ENCODE results near the gene PDS5B. TPM values are rescaled to one million over a fixed set of nuclear protein-coding genes. Genes with fewer than 3 reads are reported as not detected.

The PDS5B gene
- total RNA-seq, 1 experiment from 2014 or later, result 61.2 TPM

DNA sequence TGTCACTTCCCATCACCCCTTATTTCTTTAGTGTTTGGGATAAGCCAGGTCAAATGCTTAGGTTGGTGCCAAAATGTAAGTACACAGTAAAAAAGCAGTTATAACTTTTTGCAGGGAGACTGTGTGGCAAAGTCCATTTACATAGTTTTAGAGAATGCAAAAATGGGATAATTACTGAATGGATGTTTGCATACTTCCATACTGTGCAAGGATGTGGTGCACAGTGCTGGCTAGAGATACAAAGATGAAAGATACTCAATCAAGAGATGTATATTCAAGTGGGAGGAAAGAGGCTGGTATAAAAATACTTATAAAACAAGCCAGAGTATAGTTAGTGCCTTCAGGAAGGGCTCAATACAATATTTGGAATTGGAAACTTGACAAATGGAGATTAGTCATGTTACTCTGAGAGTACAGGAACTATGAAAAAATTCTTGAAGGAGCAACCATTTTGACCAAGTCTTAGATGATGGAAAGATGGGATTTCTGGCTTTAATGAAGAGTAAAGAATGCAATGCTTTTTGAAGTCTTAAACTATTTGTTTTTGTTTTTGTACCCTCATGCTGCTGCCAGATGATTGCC lies 8.0 kb downstream of the PDS5B start:
- Histone ChIP-seq H3K27ac (ENCODE audit: low read length) (no peak overlapping the region), H3K9me2 (replicated peaks; ENCODE audit: insufficient read depth, low read length) (no peaks in the 10 kb centered on the region), H3K36me3 (ENCODE audit: insufficient read depth, low read length) (no peaks in the 10 kb centered on the region; the same call in 1 of the 2 replicates), H3K79me2 (ENCODE audit: low read length) (peaks cover 99% of the 10 kb centered on the region), H3K27me3 (ENCODE audit: low read length) (no peaks in the 10 kb centered on the region), H4K20me1 (ENCODE audit: insufficient read depth, low read depth, low read length) (peaks cover 5% of the 10 kb centered on the region), H3K9ac (ENCODE audit: low read length) (no peak overlapping the region), H3K9me3 (ENCODE audit: low read length) (no peaks in the 10 kb centered on the region), H3K4me1 (ENCODE audit: low read length) (peaks cover 26% of the 10 kb centered on the region), H3K4me2 (ENCODE audit: low read depth, low read length, poor library complexity, severe bottlenecking) (peak overlapping the region; percentile 24), H2AFZ (ENCODE audit: low read length) (no peak overlapping the region), H3K4me3 (ENCODE audit: low read length) (no peak overlapping the region)
- DNase-seq, result no peak

DNA sequence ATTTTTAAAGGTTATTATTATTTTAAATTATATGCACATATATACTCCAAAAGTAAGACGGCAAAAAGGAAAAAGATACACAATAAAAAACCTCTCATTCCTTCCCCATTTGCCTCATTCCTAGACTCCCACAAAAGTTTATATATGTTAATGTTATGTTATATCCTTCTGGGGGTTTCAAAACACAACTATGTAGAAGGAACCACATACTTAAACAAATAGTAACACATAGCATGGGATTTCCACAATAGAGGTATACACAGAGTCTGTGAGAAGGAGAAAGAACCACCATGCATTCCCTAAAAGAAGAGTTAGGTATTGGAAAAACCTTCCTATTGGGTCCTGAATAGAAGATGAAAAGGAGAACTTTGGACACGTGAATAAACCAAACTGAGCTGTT lies 9.1 kb downstream of the PDS5B start:
- Histone ChIP-seq H3K9ac (ENCODE audit: low read length) (no peak overlapping the region), H4K20me1 (ENCODE audit: insufficient read depth, low read depth, low read length) (no peaks in the 10 kb centered on the region; the same call in 1 of the 2 replicates), H3K9me3 (ENCODE audit: low read length) (no peaks in the 10 kb centered on the region), H3K36me3 (ENCODE audit: insufficient read depth, low read length) (no peaks in the 10 kb centered on the region; the same call in 1 of the 2 replicates), H3K4me1 (ENCODE audit: low read length) (peaks cover 23% of the 10 kb centered on the region), H3K27ac (ENCODE audit: low read length) (no peak overlapping the region), H3K79me2 (ENCODE audit: low read length) (peaks cover 99% of the 10 kb centered on the region), H2AFZ (ENCODE audit: low read length) (no peak overlapping the region), H3K4me2 (ENCODE audit: low read depth, low read length, poor library complexity, severe bottlenecking) (no peak overlapping the region), H3K9me2 (replicated peaks; ENCODE audit: insufficient read depth, low read length) (no peaks in the 10 kb centered on the region), H3K27me3 (ENCODE audit: low read length) (no peaks in the 10 kb centered on the region), H3K4me3 (ENCODE audit: low read length) (no peak overlapping the region)
- no peak for DNase-seq

DNA sequence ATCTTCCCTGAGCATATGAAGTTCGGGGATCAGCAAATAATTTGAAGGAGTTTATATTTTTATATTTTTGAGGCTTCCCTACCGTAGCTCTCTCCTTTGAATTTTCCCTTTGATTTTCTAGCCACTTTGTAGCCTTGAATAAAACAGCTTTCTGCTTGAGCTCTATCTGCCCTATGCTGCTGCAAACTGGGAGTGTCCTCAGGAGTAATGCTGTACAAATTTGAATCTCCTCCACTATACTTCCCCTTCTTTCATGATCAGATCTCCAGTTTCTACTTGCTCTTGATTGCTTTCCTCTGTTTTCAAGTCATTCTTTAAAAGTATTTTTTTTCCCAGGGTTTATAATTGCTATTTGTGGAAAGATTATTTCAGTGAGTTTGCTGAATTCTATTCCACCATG lies 14.6 kb downstream of the PDS5B start:
- Histone ChIP-seq H3K9me2 (replicated peaks; ENCODE audit: insufficient read depth, low read length) (no peaks in the 10 kb centered on the region), H3K4me2 (ENCODE audit: low read depth, low read length, poor library complexity, severe bottlenecking) (peak overlapping the region; percentile 57), H3K4me1 (ENCODE audit: low read length) (peaks cover 21% of the 10 kb centered on the region), H2AFZ (ENCODE audit: low read length) (no peak overlapping the region), H3K36me3 (ENCODE audit: insufficient read depth, low read length) (no peaks in the 10 kb centered on the region; the same call in 1 of the 2 replicates), H4K20me1 (ENCODE audit: insufficient read depth, low read depth, low read length) (no peaks in the 10 kb centered on the region), H3K79me2 (ENCODE audit: low read length) (peaks cover 88% of the 10 kb centered on the region), H3K4me3 (ENCODE audit: low read length) (peak overlapping the region; percentile 29), H3K9me3 (ENCODE audit: low read length) (no peaks in the 10 kb centered on the region), H3K27me3 (ENCODE audit: low read length) (no peaks in the 10 kb centered on the region), H3K9ac (ENCODE audit: low read length) (peak overlapping the region; percentile 33), H3K27ac (ENCODE audit: low read length) (peak overlapping the region; percentile 67)
- DNase-seq, result peak; percentile 73

- no peak overlapping the region for H3K27ac ChIP-seq (ENCODE audit: low read length)
- no peaks in the 10 kb centered on the region for H3K9me2 ChIP-seq (replicated peaks; ENCODE audit: insufficient read depth, low read length)
- no peaks in the 10 kb centered on the region for H4K20me1 ChIP-seq (ENCODE audit: insufficient read depth, low read depth, low read length)
- no peak overlapping the region for H3K9ac ChIP-seq (ENCODE audit: low read length)
- H3K79me2 ChIP-seq (ENCODE audit: low read length), result peaks cover 87% of the 10 kb centered on the region
- no peak overlapping the region for H3K4me2 ChIP-seq (ENCODE audit: low read depth, low read length, poor library complexity, severe bottlenecking)
- no peak overlapping the region for H2AFZ ChIP-seq (ENCODE audit: low read length)
- H3K27me3 ChIP-seq (ENCODE audit: low read length), result no peaks in the 10 kb centered on the region
- H3K4me1 ChIP-seq (ENCODE audit: low read length), result no peaks in the 10 kb centered on the region
- peaks cover 12% of the 10 kb centered on the region; the same call in 1 of the 2 replicates for H3K9me3 ChIP-seq (ENCODE audit: low read length)
- peaks cover 5% of the 10 kb centered on the region; the same call in 1 of the 2 replicates for H3K36me3 ChIP-seq (ENCODE audit: insufficient read depth, low read length)
- H3K4me3 ChIP-seq (ENCODE audit: low read length), result no peak overlapping the region
- DNase-seq, result no peak
Observed at GRCh38 chr13:32609428-32609827, 23.2 kb downstream of the PDS5B start.

- Histone ChIP-seq H3K36me3 (ENCODE audit: insufficient read depth, low read length) (peaks cover 5% of the 10 kb centered on the region; the same call in 1 of the 2 replicates), H2AFZ (ENCODE audit: low read length) (no peak overlapping the region), H3K27ac (ENCODE audit: low read length) (no peak overlapping the region), H3K4me2 (ENCODE audit: low read depth, low read length, poor library complexity, severe bottlenecking) (no peak overlapping the region), H4K20me1 (ENCODE audit: insufficient read depth, low read depth, low read length) (no peaks in the 10 kb centered on the region), H3K9me2 (replicated peaks; ENCODE audit: insufficient read depth, low read length) (no peaks in the 10 kb centered on the region), H3K4me1 (ENCODE audit: low read length) (no peaks in the 10 kb centered on the region), H3K79me2 (ENCODE audit: low read length) (peaks cover 91% of the 10 kb centered on the region), H3K9me3 (ENCODE audit: low read length) (peaks cover 12% of the 10 kb centered on the region; the same call in 1 of the 2 replicates), H3K4me3 (ENCODE audit: low read length) (no peak overlapping the region), H3K27me3 (ENCODE audit: low read length) (no peaks in the 10 kb centered on the region), H3K9ac (ENCODE audit: low read length) (no peak overlapping the region)
- no peak for DNase-seq
Observed at GRCh38 chr13:32610538-32610937, 24.3 kb downstream of the PDS5B start.

DNA sequence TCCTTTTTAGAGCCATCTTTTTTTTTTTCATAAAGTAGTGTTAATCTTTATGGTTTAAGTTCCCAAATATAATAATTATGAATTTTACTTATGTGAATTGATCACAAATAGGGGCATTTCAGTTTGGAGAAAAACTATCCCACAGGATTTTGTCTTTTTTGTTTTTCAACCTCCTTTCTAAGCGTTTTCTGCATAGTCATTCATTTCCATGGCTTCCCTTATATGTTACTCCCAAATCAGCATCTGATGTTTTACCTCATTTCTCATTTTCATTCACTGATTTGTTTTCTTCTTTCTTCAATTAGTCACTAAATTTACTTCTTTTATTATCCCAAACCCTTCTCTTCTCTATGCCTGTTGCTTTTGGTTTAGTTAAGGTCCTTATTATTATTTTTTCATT lies 24.7 kb downstream of the PDS5B start:
- Histone ChIP-seq H3K9me2 (replicated peaks; ENCODE audit: insufficient read depth, low read length) (no peaks in the 10 kb centered on the region), H3K9me3 (ENCODE audit: low read length) (peaks cover 12% of the 10 kb centered on the region; the same call in 1 of the 2 replicates), H3K4me2 (ENCODE audit: low read depth, low read length, poor library complexity, severe bottlenecking) (no peak overlapping the region)

GRCh38 chr13:32616883-32617511 lies 30.7 kb downstream of the PDS5B start:
- H3K9me2 ChIP-seq (replicated peaks; ENCODE audit: insufficient read depth, low read length), result no peaks in the 10 kb centered on the region
- peaks cover 100% of the 10 kb centered on the region for H3K79me2 ChIP-seq (ENCODE audit: low read length)
- H2AFZ ChIP-seq (ENCODE audit: low read length), result no peak overlapping the region
- no peaks in the 10 kb centered on the region for H4K20me1 ChIP-seq (ENCODE audit: insufficient read depth, low read depth, low read length)
- peaks cover 5% of the 10 kb centered on the region; the same call in 1 of the 2 replicates for H3K36me3 ChIP-seq (ENCODE audit: insufficient read depth, low read length)
- no peak for DNase-seq
- no peak overlapping the region for H3K9ac ChIP-seq (ENCODE audit: low read length)
- H3K27me3 ChIP-seq (ENCODE audit: low read length), result no peaks in the 10 kb centered on the region
- H3K4me3 ChIP-seq (ENCODE audit: low read length), result no peak overlapping the region
- H3K4me2 ChIP-seq (ENCODE audit: low read depth, low read length, poor library complexity, severe bottlenecking), result no peak overlapping the region
- peaks cover 8% of the 10 kb centered on the region for H3K4me1 ChIP-seq (ENCODE audit: low read length)
- H3K27ac ChIP-seq (ENCODE audit: low read length), result no peak overlapping the region
- peaks cover 16% of the 10 kb centered on the region; the same call in 1 of the 2 replicates for H3K9me3 ChIP-seq (ENCODE audit: low read length)

More for the DNA sequence above, 24.7 kb downstream of the PDS5B start:
- no peak for DNase-seq
- peaks cover 94% of the 10 kb centered on the region for H3K79me2 ChIP-seq (ENCODE audit: low read length)
- H3K4me3 ChIP-seq (ENCODE audit: low read length), result no peak overlapping the region
- H4K20me1 ChIP-seq (ENCODE audit: insufficient read depth, low read depth, low read length), result no peaks in the 10 kb centered on the region
- no peak overlapping the region for H3K27ac ChIP-seq (ENCODE audit: low read length)
- no peaks in the 10 kb centered on the region for H3K27me3 ChIP-seq (ENCODE audit: low read length)
- peaks cover 5% of the 10 kb centered on the region; the same call in 1 of the 2 replicates for H3K36me3 ChIP-seq (ENCODE audit: insufficient read depth, low read length)
- no peaks in the 10 kb centered on the region for H3K4me1 ChIP-seq (ENCODE audit: low read length)
- no peak overlapping the region for H3K9ac ChIP-seq (ENCODE audit: low read length)
- no peak overlapping the region for H2AFZ ChIP-seq (ENCODE audit: low read length)

- Histone ChIP-seq H3K4me1 (ENCODE audit: low read length) (peaks cover 3% of the 10 kb centered on the region; the same call in 1 of the 2 replicates), H3K9me3 (ENCODE audit: low read length) (peaks cover 12% of the 10 kb centered on the region), H3K27ac (ENCODE audit: low read length) (no peak overlapping the region), H3K79me2 (ENCODE audit: low read length) (peaks cover 100% of the 10 kb centered on the region), H4K20me1 (ENCODE audit: insufficient read depth, low read depth, low read length) (peaks cover 3% of the 10 kb centered on the region), H3K4me2 (ENCODE audit: low read depth, low read length, poor library complexity, severe bottlenecking) (no peak overlapping the region), H3K36me3 (ENCODE audit: insufficient read depth, low read length) (no peaks in the 10 kb centered on the region; the same call in 1 of the 2 replicates), H3K9me2 (replicated peaks; ENCODE audit: insufficient read depth, low read length) (no peaks in the 10 kb centered on the region), H3K9ac (ENCODE audit: low read length) (no peak overlapping the region), H2AFZ (ENCODE audit: low read length) (no peak overlapping the region), H3K27me3 (ENCODE audit: low read length) (no peaks in the 10 kb centered on the region), H3K4me3 (ENCODE audit: low read length) (no peak overlapping the region)
- DNase-seq, result no peak
Observed at GRCh38 chr13:32622827-32623226, 36.6 kb downstream of the PDS5B start.
